Putamen (tissue), 1 donor: Measurements from ENCODE around the gene CABP7.

ENCODE experiments used
- DNase-seq: peaks from one replicate; pipeline ENCODE4 v3.0.0-alpha.2; 2016; ENCODE audit warnings: low spot score

CABP7 gene

DNA sequence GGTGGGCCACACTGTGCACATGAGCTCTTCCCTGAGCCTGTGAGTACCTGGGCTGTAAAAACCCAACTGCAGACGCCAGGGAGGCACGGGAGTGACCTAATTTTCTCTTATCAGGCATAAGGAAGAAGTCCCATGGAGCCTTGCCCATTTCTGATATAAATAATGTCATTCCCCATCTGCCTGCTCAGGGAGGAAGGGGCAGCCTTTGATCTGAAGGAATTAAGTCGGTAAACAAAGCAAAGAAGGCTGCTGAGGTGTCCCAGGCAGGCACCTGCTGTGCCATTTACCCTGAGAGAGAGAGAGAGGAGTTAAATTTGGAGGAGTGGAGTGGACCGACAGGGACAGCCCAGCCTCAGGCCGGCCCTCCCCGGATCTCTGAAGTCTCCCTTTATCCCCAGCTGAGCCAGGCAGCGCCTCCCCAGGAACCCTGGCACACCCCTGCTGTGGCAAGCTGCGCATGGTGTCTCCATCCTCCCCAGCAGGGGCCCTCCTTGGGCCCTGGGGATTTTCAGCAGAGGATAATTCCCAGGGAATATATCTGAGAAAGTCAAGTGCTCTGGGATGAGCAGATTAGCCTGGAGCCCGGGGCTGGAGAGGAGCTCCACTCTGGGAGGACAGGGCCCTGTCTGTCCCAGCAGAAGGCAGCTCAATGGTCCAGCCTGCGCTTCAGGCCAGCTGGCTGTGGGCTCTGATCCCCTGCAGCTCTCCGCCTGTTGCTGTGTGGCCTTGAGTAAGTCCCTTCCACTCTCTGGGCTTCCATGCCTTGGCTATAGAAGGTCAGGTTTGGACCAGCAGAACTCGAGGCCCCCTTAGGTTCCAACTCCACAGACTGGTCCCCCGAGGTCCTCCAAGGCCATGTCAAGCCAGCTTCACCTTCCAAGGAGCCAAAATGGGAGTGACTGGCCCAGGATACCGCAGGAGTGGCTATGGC lies 17.5 kb upstream of the CABP7 start:
- no peak for DNase-seq

DNA sequence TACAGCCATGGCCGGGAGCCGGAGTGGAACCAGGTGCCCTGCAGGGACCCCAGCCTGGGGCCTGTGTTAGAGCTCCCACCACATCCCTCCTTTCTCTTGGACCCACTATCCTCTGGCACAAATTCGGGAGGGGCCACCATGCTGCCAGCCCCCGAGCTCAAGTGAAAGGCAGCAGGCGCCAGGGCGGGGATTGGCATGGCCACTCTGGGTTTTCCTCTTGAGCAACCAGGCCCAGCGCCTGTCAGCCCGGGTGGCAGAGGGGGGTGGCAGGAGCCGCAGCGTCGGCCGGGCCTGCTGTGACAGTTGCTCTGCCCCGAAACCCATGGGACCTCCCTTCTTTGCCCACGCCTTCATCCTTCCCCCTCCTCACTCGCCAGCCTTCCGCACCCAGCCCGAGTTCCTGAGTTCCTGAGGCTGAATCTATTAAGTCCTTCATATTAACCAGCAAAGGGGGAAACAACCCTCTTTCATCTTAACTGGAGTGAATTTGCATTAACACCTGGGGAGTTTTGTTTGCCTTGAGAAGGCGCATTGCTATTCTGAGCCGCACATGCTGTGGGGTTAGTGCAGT lies 16.8 kb upstream of the CABP7 start:
- no peak for DNase-seq

DNA sequence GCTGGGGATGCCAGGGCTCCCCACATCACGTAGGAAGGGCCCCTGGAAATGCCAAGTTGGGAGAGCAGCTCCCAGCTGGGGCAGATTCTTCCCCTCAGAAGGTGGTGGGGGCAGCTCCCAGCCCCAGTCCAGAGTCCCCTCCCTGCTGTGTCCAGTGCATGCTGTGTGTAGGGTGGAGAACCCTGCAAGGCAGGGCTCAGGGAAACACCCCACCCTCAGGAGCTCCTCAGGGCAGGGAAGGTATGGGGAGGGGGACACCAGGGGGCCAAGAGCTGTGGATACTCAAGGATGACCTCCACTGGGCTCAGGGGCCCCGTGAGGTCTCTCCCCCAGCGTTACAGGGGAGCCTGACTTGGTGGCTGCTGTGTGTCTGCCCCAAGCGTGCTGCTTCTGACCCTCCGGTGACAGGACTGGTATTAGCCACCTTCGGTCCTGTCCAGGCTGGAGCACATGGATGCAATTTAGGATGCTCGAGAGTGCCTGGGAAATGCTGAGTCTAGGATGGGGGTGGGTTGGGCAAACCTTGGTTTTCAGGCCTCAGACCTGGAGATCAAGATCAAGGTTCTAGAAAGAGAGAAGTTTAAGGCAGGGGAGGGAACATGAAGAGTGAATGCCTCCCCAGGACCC lies 16.1 kb upstream of the CABP7 start:
- DNase-seq, result no peak

DNA sequence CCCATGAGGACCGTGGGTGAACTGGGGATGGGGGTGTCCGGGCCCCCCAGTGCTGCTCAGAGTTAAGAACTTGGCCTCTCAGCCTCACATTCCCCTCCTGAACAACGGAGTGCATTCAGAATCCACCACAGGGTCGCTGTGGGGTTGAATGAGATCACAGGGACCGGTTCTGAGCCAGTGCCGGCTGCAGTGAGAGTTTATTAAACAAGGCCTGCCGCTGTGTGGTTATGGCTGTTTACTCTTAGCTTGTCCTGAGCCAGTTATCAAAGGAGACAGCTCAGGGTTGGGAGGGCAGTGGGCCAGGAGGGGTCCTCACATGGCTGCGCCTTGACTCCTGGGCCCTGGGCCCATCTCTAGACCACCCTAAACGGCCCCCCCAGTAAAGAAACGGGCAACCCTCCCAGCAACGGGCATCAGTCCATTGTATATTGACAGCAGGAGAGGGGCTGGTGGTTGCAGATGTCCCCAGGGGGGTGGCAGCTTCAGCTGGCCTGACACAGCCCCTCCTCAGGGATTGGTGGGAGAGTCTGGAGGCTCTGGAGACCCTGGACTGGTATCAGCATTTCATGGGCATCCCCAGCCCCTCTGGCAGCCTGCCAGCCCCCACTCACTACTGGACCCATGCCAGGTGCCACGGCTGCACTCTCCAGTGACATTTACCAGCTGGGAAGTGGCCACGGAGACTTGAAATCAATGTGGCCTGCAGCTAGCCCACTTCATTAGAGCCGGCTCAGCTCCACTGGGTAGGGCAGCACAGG lies 15.1 kb upstream of the CABP7 start:
- peak; percentile 73 for DNase-seq

DNA sequence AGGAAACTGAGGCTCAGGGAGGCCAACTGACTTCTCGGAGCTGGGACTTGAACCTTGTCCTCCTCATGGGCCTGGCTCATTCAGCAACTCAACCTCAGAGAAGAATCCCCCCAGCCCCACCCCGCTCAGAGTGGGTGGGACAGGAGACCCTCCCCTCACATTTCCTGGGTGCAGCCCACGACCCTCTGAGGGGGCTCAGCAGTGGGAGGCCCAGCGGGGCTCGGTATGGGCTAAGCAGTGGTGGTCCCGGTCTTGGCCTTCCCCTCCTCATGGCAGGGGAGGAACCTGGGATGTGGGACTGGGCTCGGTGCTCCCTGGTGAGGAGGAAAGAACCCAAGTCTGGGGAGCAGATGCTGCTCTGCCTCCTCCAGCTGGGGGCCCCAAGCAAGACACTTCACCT lies 14.2 kb upstream of the CABP7 start:
- DNase-seq, result no peak

DNA sequence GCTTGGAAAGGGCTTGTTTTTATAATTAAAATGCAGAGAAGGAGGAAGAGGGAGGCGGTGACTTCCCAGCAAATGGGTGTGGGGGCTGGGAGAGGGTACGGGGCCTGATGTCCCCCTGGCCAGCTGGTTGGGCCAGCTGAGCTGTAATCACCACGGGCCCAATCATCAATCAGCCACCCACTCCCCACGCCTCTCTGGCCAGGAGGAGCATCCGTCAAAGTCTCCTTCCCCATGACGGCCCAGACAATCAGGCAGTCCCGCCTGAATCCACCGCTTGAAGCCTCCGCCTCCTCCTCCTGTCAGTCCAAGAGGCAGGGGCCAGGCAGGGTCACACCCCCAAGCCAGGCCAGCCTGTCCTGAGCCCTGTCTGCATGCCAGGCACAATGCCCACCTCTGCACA lies 13.3 kb upstream of the CABP7 start:
- no peak for DNase-seq

DNA sequence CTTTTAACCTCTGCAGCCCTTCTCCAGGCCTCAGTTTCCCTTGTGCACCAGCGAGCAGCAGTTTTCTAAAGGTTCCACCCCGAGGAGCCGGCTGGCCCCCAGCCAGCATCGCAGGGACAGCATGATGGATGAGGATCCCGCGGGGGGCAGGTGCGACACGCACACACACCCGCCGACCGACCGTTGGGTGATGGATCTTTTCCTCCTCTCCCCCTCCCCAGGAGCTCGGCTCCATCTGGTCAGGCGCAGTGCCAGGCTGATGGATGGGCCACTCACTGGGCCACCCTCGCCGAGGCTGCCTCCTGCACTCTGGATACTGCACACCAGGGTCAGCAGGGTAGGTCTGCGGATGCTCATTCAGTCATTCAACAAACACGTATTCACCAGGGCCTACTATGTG lies 12.8 kb upstream of the CABP7 start:
- DNase-seq, result no peak

DNA sequence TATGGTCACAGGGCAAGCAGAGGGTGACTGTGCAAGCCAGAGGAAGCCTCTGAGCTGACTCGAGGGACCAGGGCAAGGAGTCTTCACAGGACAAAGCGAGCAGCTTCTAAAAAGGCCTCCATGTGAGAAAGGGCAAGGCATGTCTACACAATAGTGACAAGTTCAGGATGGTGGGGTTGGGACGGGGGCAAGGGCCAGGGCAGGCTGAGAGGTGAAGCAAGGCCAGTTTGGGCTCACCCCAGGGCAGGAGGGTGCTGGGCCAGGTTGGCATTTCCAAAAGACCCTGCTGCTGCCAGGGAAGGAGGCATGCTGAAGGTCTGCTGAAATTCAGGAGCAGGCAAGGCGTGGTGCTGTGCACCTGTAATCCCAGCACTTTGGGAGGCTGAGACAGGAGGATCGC lies 12.3 kb upstream of the CABP7 start:
- DNase-seq, result no peak

DNA sequence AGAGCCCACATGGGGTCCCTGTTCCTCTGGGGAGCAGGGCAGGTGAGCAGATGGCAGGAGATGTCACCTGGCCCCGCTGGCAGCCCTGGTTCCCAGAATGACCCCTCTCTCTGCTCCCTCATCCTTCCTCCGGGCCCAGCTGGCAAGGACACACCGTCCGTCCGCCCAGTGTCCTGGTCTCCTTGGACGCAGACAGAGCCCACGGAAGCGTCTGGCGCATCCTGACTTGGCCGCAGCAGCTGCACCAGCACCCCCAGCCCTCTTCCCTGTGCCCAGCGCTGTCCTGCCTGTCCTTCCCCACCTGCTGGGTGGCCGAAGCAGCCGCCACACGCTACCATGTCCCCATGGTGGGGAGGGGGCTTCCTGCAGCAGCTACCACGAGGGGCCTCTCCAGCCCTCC lies 9.6 kb upstream of the CABP7 start:
- DNase-seq, result no peak

DNA sequence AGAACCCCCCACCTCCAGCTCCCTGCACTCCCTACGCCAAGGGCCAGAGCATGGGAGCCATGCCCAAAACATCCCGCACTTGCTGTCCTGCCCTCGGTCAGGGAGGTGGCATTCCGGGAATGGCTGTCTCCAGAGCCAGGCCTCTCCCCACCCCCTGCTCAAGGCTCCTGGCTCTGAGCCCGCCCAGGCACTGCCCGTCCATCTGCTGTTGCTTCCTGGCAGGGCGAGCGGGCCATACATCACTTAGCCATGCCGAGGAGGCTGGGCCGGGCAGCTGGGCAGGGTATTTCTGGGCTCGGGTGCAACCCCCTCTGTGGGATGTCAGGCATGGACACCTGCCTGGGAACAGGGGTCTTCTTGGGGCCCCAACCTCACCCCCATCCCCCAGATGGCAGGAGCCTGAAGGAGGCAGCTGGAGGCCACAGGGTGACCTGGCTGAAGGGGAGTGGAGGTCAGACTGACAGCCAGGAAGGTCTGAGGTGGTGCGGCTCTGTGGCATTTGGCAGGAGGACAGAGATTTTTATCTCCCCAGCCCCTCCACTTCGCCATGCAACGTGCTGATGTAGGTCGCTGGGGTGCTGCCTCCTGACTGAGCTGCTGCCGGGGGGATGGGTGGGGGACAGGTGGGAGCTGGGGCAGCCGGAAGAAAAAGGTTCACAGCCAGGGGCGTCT lies 8.7 kb upstream of the CABP7 start:
- no peak for DNase-seq

DNA sequence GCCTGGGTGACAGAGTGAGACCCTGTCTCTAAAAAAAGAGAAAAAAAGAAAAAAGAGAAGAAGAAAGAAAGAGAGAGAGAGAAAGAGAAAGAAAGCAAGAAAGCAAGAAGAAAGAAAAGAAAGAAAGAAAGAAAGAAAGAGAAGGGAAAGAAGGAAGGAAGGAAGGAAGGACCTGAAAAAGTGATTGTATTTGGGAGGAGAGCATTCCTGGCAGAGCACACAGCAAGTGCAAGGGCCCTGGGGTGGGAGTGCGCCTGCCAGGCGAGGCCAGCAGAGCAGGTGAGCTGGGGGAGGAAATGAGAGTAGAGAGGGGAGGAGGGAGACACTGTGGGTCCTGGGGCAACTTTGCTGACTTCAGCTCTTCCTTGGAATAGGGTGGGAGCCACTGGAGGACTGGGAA lies 7.7 kb upstream of the CABP7 start:
- DNase-seq, result no peak

DNA sequence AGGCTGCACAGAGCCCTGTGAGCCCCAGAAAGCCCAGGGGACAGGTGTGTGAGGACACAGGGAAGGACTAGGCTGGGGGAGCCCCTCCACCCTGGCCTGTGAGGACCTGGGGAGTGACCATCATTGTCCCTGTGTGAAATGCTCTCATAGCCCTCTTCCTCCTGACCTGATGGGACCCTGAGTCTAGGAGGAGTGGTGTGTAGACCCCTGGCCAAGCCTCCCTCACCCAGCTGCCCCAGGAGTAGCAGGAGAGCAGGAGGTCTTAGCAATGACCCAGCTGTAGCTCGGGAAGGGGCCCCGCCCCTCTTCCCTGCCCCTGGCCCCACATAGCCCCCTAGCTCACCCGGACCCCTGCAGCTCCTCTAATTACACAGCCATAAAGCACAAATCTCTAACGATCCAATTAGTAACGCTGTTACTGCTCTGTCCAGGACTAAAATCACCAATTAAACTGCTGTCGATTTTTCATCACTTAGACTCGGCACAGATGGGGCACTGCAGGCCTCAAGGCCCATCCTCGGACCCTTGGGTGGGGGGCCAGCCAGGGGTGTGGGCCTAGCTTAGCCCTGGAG lies 6.6 kb upstream of the CABP7 start:
- DNase-seq, result no peak

DNA sequence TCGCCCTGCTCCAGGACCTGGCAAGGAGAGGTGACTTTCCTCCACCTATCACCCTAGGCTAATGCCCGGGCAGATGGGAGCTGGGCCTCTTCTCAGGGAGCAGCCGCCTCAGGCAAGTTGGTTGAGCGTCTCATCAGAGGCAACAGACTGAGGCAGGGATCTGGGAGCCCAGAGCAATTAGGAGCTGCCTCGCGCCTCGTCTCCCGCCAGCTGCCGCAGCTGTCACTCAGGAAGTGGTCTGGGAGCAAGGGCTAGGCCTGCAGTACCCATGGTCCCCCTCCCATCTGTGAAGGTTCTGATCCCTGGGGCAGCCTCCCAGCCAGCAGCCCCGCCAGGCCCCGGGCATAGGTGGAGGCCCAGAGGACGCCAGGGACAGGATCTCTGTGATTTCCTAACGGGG lies 4.6 kb upstream of the CABP7 start:
- DNase-seq, result no peak

DNA sequence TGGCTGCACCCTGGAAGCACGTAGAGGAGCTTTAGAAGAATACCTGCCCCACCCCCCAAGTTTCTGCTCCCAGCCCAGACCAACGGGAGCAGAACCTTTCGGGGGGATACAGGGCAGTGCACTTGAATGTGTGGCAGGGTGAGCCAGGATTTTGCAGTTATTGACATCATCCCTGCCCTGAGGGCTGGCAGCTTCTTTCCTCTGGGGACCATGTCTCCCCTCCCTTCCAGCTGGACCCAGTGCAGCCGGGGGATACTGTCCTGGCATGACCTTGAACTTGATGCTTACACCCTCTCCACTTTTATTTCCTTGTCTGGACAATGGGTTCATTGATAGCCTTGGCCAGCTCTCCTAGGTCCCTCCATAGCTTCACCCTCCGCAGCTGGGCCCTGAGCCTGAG lies 4.1 kb upstream of the CABP7 start:
- no peak for DNase-seq

DNA sequence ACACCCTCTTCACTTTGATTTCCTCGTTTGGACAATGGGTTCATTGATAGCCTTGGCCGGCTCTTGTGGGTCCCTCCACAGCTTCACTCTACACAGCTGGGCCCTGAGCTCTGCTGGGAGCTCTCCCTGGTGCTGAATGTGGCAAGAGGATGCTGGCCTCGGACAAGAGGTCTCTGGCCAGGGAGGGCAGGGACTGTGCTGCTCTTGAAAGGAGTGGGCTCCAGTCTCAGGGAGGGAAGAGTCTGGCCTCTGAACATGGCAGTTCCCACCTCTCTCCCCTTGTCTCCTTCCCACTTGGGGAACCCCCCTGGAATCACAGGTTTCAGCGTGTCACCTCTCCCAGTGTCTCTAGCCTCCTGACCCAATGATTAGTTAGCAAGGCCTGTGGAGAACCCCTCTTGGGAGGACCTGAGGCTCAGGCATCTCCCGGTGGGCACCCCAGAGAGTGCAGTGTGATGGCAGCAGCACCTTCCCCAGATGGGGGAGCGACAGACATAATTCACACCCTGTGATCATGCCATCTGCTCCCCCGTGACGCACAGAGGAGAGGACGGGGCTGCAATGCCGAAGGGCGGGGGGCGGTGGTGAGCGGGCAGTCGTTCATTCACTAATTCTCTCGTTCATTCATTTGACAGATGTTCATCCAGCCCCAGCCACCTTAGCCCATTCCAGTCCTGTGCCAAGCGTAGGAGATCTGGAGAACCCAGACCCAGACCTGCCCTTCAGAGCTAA lies 2.8 kb upstream of the CABP7 start:
- peak; percentile 87 for DNase-seq

DNA sequence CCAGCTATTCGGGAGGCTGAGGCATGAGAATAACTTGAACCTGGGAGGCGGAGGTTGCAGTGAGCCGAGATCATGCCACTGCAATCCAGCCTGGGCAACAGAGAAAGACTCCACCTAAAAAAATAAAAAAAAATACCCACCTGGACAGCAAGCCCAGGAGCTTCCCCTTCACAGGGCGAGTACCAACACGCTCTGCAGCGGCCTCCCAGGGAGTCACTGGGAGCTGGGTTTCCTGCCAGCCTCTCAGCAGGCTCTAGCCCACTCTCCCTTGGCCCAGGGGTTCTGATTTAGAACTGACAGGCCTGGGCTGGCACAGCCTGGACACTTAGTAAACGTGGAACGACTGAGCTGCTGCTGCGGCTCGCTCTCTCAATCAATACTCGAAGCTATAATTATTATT lies 2.0 kb upstream of the CABP7 start:
- no peak for DNase-seq

DNA sequence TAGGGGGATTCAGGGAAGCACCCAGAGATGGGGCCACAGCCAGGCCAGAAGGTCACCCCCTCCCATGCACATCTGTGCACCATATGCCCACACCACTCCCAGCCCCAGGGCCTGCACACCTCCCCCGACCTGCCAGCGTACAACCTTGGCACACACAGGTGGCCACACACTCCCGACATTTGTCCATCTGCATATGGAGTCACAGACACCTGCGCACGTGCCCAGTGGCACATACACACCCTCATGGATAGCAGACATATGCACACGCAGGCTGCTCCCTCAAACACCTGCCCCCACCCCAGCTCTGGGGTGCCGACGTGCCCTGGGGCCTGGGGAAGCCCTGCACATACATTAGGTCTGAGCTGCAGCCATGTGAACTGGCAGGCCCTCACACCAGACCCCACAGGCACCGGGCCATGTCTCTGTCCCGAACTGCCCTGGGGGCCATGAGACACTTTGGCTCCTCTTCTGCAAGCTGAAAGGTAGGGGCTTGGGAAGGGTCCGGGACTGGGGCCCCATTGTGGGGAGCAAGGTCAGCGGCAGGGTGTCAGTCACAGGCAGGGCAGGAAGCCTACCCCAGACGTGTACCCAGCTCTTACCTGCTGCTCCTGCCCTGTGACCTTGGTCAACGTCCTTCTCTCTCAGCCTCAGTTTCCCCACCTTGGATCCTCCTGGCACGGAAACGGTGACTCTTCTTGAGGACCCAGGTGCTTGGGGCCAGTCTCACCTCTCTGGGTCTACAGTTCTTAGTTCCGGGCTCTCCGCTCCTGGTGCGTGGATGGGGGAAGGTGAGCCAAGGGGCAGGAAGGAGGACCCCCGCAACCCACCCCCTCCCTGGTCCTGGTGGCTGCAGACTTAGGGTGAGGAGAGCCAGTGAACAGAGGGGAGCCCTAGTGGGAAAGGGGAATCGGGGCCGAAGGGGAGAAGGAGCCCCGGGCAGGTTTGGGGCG lies 579 bp upstream of the CABP7 start:
- no peak for DNase-seq

DNA sequence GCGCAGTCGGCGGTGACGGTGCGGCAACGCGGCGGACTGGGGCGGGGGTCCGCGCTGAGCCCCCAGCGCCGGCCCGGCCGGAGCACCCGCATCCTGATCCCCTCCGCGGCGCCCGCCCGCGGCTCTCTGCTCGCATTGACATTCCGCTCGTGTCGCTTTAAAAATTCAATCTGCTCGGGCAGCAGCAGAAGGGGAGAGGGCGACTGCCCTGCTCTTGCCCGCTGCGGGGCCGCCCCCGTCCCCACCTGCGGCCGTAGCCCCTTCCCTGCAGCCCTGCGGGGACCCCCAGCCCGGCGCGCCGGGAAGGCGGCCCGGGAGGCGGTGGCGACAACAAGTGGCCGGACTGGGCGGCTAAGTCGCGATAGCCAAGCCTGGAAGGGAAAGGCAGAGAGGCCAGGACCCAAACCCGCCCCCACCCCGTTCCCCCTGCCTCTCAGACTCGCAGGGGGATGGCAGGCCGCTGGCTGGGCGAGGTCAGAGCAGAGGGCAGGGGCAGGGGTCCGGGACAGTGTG lies 1.1 kb downstream of the CABP7 start:
- no peak for DNase-seq

DNA sequence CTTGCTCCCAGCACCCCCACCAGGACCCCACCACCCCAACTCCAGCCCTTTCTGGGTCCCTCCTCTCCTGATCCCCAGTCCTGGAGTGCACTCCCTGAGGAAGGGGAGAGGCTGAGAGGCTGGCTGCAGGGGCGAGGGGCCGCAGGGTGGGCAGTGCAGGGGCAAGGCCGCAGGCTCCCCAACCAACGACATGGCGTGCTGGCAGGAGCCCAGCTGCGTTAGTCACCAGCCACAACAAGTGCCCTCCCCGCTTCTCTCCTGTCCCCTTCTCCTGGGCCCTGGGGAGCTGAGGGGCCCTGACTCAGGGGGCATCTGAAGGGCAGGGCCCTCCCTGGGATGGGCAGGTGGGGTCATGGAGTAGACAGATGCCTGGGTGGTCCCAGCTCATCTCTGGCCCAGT lies 2.3 kb downstream of the CABP7 start:
- DNase-seq, result no peak

DNA sequence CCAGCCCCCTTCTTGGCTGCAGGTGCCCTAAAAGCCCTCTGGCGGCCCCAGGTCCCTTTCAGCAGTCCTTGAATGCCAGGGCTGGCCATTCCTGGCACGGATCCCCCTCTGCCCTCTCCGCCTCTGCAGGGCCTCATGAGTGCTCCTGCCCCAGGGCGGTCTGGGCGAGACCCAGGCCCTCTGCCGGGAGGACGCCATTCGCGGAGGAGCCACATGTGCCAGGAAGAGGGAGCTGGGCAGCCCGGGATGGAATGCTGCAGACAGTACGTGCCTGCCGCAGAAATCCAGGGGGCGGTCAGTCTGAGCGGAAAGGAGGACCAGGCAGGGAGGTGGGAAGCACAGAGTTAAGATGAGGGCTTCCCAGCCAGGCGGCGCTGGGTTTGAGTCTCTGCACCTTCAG lies 2.8 kb downstream of the CABP7 start:
- no peak for DNase-seq
